HG03095 (cell line): Measurements from ENCODE around the gene DCAF12.

Experiments
- ATAC-seq: cut with Tn5 transposase; IDR thresholded peaks from one replicate; pipeline ENCODE4 v1.9.1; 2021; ENCODE audit warnings: moderate library complexity; ENCODE audit not compliant: unreplicated experiment

DCAF12 gene

DNA sequence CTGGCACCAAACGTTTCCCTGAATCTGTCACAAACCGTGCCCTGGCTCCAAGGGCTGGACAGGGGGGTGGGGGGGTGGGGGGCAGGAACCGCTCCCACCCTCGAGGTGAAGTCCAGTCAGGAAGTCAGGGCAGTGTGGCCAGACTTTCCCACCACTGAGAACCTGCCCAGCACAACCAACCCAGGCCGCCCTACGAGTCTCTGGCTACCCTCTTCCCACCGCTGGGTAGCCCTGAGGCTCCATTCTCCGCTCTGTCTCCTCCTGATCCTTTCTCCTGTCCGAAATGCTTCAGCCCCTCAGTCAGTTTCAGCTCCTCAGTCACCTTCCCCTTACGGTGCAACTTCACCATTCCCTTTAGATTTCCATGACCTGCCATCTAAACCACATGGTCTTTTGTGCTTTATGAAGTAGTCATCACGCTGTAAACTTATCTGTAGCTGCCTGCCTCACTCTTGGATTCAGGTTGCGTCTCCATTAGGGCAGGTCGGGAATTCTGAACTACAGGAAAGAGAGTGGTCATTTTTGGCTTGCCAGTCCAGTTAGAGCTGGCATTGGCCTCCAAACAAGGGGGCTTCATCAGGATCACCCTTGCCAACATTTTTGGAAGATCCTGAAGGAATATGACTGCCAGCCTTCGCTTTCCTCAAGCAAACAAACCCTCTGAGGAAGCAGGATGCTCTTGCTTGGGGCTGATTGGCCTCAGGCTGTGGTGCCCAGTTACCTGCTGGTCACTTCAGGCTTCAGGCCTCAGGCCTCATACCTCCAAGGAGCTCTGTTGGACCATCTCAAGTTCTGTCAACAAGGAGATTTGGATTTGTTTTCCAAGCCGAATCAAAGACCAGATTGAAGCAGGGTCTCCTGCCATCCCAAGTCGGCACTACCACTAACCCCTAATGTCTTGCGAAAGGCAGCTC is 794 bp upstream of the DCAF12 start:
- ATAC-seq, result no peak

DNA sequence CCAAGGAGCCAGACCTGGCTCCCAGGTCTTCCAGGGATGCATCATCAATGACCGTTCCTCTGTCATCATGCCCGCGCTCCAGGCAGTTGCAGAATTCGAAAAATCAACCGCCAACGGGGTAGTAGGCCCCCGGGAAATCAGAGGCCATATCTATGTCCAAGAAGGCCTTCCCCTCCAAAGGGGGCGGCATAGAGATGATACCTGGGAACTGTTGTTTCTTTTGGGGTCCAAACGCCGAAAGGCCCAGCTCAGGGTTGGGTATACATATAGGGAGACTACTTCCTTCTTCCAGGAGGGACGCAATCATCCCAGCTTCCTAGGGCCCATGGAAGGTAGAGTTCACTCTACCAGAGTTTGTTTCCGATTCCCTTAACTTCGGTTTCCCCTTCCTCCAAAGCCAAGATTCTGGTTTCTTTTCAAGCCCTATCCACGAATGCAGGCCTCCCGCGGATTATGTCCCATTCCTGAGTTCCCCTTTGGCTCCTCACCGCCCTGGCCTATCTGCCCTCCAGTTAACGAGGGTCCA is 754 bp downstream of the DCAF12 start:
- no peak for ATAC-seq

DNA sequence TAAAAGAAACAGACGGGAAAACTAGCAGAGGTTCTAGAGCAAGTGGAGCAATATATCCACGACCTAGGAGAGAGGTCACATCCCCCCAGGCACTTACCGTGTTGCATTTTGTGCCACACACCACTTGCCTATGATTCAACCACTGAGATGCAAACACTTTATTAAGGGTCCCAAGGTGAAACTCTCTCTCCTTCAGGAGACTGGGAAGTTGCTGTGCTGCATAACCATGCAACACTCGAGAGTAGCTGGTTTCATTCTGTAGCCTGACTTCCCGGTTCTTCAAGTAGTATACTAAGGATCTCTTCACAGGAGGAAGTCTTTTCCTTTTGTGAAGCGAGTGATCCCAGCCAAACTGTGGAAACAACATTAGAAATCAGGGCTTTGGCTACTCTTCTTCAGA is 1.6 kb downstream of the DCAF12 start:
- ATAC-seq, result no peak

DNA sequence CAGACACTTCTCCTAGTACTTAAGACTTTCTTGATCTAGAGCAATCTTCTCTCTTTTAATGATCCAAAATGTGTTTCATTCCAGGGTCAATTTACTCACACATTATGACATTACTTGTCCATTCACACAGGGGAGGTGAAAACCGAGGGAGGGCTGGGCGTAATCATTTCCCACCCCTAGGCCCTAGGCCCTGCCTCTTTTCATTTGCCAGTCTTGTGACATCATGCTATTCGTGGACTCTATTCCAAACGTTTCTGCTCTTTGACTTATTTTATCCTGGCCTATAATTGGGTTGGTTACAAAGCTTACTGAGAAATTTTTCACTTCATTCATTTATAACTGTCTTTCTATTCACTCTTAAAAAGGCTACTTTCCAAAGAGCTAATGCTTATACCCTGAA is 2.4 kb downstream of the DCAF12 start:
- no peak for ATAC-seq

DNA sequence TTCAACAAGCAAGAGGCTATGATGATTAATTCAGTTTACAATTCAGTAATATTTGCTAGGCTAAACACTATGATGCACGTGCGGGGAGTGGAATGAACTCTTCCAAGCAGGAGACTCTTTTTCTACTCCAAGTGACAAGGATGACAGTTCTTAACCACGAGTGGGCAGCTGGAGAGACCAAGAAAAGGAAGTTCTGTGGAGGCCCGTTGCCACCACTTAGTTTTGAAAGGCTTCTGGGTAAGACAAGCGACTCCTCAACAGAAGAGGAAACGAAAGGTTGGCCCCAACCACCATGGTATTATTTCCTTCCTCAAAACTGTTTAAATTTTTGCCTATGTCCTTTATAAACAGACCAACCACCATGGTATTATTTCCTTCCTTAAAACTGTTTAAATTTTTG is 2.8 kb downstream of the DCAF12 start:
- no peak for ATAC-seq

DNA sequence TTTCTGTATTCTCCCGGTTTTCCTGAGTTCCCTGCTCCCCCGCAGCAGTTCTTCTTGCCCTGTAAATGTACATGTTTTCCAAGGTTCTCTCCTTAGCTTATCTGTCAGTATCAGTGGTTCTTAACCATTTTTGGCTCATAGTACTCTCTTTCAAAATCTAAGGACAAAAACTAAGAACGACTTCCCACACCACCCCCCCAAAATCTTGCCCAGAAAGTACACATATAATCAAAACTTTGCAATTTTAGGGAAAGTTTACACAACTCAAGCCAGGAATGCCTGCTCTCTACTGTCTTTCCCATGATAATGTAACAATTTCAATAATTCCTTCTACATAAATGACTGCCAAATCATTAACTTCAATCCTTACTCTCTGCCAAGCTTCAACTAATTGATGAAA is 4.5 kb downstream of the DCAF12 start:
- no peak for ATAC-seq

DNA sequence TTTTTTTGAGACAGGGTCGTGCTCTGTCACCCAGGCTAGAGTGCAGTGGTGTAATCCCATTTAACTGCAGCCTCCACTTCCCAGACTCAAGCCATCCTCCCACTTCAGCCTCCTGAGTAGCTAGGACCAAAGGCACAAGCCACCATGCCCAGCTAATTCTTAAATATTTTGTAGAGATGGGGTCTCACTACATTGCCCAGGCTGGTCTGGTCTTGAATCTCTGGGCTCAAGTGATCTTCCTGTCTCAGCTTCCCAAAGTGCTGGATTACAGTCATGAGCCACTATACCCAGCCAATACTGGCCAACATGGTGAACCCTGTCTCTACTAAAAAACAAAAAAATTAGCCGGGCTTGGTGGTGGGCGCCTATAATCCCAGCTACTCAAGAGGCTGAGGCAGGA is 6.8 kb downstream of the DCAF12 start:
- ATAC-seq, result no peak

DNA sequence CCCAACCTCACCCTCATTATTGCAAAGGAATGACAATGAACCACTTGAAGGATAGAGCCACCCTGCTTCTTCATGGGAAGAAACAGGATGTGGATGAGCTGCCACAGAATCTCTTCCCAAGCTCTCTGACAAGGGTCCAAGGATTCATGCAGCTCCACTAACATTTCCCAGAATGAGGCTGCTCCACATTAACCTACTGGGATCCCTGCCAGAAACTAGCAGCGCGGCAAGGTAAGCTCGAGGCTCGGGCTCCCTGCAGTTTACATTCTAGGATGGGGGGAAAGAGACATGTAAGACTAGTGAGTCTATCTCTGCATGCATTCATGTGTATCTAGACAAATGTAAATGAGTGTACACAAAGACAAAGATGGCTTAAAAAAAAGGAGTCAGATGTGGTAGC is 12.1 kb downstream of the DCAF12 start:
- no peak for ATAC-seq

DNA sequence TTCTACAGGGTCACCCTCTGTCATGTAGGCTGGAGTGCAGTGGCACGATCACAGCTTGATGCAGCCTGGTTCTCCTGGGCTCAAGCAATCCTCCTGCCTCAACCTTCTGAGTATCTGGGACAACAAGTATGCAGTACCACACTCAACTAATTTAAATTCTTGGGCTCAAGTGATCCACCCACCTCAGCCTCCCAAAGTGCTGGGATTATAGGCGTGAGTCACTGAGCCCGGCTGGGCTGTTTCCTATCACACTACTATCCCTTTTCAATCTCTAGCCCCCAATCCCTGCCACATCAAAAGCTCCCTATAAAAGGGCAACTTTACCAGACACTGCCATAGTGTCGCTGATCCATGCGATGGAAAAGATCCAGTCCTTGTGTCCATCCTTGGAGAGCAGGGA is 20.4 kb downstream of the DCAF12 start:
- ATAC-seq, result no peak

DNA sequence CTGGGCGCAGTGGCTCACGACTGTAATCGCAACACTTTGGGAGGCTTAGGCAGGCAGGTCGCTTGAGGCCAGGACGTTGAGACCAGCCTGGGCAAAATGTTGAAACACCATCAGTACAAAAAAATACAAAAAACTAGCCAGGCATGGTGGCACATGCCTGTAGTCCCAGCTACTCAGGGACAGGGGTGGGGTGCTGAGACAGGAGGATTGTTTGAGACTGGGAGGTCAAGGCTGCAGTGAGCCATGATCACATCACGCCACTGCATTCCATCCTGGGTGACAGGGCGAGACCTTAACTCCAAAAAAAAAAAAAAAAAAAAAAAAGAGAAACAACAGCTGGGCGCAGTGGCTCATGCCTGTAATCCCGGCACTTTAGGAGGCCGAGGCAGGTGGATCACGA is 23.7 kb downstream of the DCAF12 start:
- no peak for ATAC-seq

DNA sequence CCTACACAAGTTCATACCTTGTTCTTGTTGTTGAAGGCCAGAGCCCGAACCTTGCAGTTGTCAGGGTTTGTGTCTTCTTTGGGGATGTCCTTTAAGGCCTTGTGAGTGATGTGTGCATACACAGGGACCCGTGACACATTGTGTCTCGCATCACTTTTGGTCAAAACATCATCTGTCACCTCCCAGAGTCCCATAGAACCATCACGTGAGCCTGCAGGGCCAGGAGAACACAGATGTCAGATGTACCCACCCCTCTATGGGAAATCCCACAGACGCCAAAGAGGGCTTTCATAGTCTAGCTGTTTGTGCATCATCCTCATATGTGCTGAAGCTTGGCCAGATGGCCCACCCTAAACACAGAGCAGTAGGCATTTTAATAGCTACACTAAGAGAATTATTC is 28.2 kb downstream of the DCAF12 start:
- no peak for ATAC-seq

DNA sequence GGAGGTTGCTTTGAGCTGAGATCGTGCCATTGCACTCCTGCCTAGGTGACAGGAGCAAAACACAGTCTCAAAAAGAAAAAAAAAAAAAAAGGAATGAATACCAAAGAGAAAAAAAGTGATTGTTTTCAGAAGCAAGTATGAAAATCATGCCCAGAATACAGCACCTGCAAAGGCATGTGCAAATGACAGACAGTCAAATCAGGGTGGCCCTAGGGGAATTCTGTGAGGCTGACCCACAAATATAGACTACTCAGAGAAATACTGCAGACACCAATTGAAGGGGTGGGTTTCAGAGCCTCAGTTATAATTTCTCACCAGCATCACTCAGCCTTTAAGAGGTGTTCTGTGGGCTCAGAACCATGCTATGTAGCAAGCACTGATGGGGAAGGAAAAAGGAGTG is 28.6 kb downstream of the DCAF12 start:
- ATAC-seq, result no peak

DNA sequence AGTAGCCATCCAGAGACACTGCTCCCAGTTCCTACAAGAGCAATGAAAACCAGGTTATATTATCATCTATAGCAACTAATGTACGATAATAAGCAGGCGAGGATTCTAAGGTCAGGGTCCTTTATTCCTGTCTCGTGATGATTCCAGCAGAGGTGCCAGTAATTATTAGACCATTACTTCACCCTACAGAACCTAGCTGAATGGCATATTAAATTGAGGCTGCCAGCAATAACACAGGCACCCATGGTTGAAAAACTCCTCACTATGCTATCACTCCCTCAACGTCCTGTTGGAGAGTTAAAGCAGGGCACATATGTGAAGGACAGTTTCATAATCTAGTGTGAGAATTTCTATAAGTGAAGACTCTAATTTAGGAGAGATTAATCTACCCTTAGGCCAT is 29.7 kb downstream of the DCAF12 start:
- ATAC-seq, result no peak

DNA sequence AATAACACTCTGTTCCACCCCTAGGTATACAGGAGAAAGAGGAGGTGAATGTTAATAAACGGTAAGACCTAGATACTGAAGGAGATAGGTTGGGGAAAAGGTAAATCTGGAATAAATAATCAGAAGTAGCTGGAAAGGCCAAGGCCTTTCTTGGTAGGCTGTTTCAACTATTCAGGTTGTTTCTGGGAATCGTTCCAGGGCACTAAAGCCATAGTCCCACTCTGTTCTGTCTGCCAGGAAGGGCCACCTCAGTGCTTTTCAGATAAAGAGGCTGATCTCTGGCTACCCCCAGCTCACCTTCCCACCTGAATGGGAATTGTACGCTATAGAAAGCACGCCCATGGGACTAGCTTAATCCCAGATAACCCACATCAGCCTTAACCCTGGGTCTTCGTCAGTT is 32.9 kb downstream of the DCAF12 start:
- no peak for ATAC-seq

DNA sequence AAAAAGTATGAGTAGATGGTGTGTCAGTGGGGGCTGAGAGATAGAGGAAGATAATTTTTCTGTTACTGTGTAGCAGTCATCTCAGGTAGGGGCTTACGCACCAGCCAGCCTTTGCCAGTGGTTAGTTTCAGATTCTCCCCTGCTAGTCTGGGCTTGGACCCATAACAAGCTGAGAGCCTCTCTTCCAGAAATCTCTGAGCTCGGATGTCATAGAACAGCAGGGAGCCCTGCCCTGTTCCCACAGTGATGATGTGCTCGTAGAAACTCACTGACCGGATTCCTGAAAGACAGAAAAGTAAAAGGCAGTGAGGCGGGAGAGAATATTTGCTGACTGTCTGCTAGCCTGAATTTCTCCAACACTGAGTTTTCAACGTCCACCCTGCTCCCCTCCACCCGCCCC is 37.2 kb downstream of the DCAF12 start:
- no peak for ATAC-seq

DNA sequence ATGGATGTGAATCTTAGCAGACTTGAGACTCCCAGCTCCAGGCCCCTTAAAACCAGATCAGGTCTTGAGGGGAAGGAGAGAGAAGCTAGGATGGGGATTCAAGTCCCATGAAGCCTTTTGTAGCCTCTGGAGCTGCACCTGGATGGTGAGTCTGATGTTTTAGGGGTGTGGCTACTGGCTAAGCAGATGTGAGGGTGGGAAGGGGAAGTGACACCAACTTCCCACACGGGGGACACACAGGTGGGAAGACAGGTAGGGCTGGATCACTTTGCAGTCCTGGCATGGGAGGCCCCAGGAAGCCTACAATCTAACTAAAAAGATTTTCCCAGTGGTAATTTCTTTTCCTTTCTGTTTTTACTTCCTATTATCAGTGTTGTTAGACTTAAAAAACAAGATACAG is 39.1 kb downstream of the DCAF12 start:
- ATAC-seq, result no peak

DNA sequence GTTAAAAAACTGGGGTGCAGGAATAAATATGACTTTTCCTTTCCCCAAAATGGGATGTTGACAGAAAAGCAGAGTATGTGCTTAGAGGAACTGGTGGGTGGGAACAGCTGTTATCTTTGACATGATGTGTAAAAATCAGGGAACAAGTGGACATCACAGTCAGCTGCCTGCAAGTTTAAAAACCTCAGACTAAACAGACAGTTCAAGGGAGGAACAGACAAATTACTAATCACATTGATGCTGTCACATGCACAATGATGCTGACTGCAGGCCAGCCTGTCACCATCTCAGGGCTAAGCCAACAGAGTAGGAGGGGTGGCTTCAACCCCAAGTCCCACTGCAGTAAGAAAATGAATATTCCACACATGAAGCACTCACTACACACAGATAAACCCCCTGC is 39.6 kb downstream of the DCAF12 start:
- no peak for ATAC-seq

DNA sequence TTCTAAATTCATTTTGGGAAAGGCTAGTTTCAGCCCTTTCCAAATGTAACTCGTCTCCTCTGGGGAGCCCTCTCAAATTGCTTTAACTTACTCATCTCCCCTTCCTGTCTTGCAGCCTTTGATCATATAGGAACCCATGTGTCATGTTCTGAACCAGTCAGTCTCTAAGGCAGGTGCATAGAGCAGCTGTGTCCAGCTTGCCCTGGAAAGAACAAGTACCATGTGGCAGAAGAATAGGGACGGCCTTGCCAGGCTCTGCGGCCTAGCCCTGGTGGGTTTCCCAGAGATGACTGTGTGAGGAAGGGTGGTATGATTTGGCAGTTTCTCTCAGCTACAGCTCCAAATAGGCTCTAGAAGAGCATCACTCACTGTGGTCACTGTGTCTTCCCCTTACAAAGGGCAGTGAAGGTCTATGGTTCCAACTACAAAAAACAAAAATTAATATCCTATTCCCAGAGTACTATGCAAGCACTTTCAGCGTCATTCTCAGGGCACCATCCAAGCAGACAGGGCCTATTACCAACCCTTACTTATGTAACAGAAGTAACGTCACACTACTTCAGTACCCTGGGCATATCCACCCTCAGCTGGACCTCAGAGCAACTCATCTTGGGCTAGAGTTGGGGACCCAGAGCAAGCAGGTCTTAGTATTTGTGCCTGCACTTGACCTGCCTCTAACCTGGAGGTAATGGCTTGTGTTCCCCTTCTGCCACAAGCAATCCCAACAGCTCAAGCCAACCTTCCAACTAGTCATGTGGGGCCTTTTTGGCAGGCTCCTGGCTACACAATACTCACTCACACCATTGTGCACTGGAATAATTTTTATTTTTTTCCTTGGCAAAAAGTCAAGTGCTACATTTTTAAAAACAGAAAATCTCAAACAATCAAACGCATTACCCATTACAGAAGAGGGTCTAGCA is 40.7 kb downstream of the DCAF12 start:
- ATAC-seq, result no peak

DNA sequence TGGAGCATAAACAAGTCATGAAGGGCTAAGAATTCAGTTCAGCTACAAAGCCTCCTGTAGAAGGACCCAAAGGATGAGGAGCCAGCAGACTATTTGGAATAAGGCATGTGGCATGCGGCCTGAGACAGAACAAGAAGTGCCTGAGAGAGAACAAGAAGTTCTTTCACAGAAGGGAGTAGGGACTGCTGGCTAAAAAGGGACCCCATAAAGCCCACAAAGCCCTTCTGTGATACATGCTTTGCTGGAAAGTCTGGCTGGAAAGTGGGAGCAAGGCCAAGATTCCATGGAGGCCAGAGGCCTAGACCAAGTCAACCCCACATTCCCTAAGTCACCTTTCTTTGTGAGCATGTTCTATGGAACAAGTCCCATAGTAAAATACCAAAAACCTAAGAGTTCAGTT is 41.9 kb downstream of the DCAF12 start:
- ATAC-seq, result no peak

DNA sequence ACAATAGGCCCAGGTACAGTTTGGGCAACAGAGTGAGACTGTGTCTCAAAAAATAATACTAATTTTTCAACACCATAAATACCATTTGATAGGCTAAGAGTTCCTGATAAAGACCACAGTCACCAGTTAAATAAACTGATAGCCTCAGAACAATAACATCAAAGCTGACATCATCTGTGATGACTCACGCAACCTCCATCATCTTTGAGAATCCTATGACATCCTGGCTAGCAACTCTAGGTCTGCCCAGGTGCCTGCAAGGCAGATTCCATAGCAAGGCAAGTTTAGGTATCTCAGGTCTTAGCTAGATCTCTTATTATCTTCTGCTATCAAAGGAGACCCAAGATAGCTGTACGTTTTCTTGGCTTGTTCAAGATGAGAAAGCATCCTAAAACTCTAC is 47.3 kb downstream of the DCAF12 start:
- ATAC-seq, result no peak

DNA sequence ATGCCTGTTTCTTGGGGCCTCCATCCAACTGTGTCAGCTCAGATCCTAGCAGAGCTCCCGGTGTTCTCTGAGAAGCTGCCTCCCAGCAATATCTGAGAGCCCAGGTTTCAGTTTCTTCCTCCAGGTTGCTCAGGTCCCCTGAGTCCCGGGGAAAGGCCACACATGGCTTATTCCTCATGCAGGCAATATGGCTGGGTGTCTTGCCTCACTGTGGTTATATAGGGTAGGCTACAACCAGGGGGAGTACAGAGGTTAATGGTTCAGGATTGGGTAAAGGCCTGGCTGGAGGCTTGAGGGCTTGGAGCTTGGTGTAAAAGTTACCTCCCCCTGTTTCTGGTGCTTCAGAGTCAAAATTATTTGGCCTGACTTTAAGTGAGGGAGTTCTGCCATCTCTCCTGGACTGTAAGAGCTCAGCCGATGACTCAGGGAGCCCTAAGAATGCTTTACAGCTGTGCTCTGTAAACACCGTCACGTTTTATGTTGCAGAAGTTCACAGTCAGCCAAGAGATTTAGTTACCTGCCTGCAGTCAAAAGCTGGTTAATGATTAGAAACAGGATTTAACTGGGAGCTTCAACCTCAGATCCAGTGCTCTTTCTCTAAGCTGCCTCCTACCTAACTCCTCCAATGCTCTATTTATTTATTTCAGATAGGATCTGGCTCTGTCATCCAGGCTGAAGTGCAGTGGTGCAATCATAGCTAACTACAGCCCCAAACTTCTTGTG is 53.5 kb downstream of the DCAF12 start:
- no peak for ATAC-seq
